ENCODE results near the gene MTFMT. TPM values are rescaled to one million over a fixed set of nuclear protein-coding genes. Genes with fewer than 3 reads are reported as not detected.
A peak's percentile ranks its signal among the peaks of the same experiment; 100 is the strongest.

MTFMT gene
- total RNA-seq, 1 donor from 2014 or later, result 22.7 TPM

DNA sequence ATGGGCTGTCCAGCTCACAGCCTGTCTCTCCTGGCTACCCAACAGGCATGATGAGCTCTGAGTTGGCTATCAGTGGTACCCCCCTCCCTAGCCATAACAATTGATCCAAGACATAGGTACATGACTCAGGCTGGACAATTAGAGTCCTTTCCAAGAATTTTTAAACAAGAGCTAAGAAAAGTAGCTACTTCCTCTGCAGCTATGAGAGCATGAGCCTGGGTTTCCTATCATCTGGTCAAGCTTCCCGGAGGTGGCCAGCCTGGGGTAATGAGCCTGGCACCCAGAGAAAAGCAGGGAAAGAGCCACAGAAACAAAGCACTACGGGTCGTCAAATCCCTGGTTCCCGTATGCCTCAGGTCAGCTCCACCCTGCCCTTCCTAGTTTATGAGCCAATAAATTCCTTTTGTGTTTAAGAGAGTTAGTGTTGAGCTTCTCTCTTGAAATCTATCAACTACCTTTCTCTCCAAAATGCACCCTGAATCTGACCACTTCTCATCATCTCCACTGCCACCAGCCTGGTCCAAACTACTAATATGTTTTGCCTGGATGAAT is 13.4 kb upstream of the MTFMT start:
- Mint-ChIP-seq H3K27ac (no peak overlapping the region), H3K4me3 (ENCODE audit: low read depth) (no peak overlapping the region), H3K9me3 (no peaks in the 10 kb centered on the region), H3K36me3 (ENCODE audit: low read depth) (no peaks in the 10 kb centered on the region), H3K27me3 (ENCODE audit: low read depth) (peaks cover 6% of the 10 kb centered on the region), H3K4me1 (ENCODE audit: low read depth) (no peaks in the 10 kb centered on the region)
- no peak for DNase-seq (ENCODE audit: low spot score)
- intact Hi-C loops (cut with micrococcal nuclease), result no loop called here

DNA sequence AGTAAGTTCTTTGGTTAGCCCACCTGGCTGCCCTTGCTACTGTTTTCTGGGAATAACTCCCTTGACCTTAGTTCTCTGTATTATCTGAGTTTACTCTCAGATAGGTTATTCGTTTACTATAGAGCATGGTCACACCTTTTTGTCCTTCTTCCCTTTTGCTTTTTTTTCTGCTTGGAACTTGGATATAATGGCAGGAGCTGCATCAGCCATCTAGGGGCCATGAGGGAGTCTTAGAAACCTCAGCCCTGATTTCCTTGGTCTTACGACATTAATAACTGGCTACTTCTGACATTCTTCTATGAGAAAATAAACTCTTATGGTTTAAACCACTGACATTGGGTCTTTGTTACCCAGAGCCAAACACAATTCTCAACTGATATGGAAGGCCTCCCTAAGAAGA is 12.3 kb upstream of the MTFMT start:
- H3K36me3 Mint-ChIP-seq (ENCODE audit: low read depth), result no peaks in the 10 kb centered on the region
- H3K27me3 Mint-ChIP-seq (ENCODE audit: low read depth), result peaks cover 2% of the 10 kb centered on the region
- no peak for DNase-seq (ENCODE audit: low spot score)
- no peak overlapping the region for H3K4me3 Mint-ChIP-seq (ENCODE audit: low read depth)
- H3K9me3 Mint-ChIP-seq, result no peaks in the 10 kb centered on the region
- intact Hi-C loops (cut with micrococcal nuclease), result no loop called here
- H3K4me1 Mint-ChIP-seq (ENCODE audit: low read depth), result no peaks in the 10 kb centered on the region
- no peak overlapping the region for H3K27ac Mint-ChIP-seq

DNA sequence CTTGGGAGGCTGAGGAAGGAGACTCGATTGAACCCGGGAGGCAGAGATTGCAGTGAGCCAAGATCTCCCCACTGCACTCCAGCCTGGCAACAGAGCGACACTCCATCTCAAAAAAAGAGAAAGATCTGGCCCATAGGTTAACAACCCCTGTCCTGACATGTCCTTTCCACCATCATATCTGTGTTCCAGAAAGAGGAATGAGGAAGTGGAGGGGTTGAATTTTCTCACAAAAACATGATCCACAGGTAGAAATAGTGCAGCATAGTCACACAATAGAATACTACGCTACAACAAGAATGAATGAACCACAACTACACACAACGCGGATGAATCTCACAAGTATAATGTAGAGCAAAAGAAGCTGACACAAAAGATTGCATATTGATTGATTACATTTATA is 11.0 kb upstream of the MTFMT start:
- peaks cover 2% of the 10 kb centered on the region for H3K27me3 Mint-ChIP-seq (ENCODE audit: low read depth)

DNA sequence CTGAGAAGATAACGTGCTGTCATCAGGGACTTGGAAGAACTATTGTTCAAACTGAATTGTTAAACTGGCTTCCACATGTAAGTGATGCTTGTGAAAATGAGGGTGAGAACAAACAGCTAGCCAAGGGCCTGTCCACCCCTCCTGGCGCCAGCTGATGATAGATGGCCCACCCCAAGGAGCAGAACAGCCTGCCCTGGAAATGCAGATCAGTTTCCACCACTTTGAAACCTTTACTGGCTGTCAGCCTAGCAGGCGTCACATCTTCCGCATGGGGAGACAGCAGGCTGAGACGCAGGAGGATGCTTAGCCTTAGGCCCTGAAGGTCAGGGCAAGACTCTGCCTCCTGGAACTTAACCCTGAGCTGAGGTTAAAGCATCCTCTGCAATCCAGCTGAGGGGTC is 9.4 kb upstream of the MTFMT start:
- intact Hi-C loops (cut with micrococcal nuclease), result no loop called here
- peaks cover 2% of the 10 kb centered on the region for H3K4me1 Mint-ChIP-seq (ENCODE audit: low read depth)
- peaks cover 2% of the 10 kb centered on the region for H3K27me3 Mint-ChIP-seq (ENCODE audit: low read depth)
- no peaks in the 10 kb centered on the region for H3K36me3 Mint-ChIP-seq (ENCODE audit: low read depth)
- no peak overlapping the region for H3K27ac Mint-ChIP-seq
- H3K9me3 Mint-ChIP-seq, result no peaks in the 10 kb centered on the region
- no peak for DNase-seq (ENCODE audit: low spot score)
- no peak overlapping the region for H3K4me3 Mint-ChIP-seq (ENCODE audit: low read depth)

More for the DNA sequence above, 11.0 kb upstream of the MTFMT start:
- no peak for DNase-seq (ENCODE audit: low spot score)
- Mint-ChIP-seq H3K4me1 (ENCODE audit: low read depth) (no peaks in the 10 kb centered on the region), H3K27ac (no peak overlapping the region), H3K36me3 (ENCODE audit: low read depth) (no peaks in the 10 kb centered on the region), H3K9me3 (no peaks in the 10 kb centered on the region), H3K4me3 (ENCODE audit: low read depth) (no peak overlapping the region)
- intact Hi-C loops (cut with micrococcal nuclease), result no loop called here

DNA sequence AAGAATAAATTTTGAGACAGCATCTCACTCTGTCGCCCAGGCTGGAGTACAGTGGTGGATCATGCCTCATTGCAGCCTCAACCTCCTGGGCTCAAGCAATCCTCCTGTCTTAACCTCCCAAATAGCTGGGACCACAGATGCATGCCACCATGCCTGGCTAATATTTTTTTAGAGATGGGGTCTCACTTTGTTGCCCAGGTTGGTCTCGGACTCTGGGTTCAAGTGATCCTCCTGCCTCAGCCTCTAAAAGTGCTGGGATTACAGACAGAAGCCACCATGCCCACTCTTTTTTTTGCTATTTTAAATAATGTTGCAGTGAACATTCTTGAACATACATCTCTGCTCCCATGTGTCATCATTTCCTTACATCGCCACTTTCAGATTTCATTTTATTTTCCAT is 9.0 kb upstream of the MTFMT start:
- intact Hi-C loops (cut with micrococcal nuclease), result no loop called here
- DNase-seq (ENCODE audit: low spot score), result no peak
- H3K9me3 Mint-ChIP-seq, result no peaks in the 10 kb centered on the region
- H3K27ac Mint-ChIP-seq, result no peak overlapping the region
- no peaks in the 10 kb centered on the region for H3K36me3 Mint-ChIP-seq (ENCODE audit: low read depth)
- no peak overlapping the region for H3K4me3 Mint-ChIP-seq (ENCODE audit: low read depth)
- peaks cover 6% of the 10 kb centered on the region for H3K4me1 Mint-ChIP-seq (ENCODE audit: low read depth)
- peaks cover 2% of the 10 kb centered on the region for H3K27me3 Mint-ChIP-seq (ENCODE audit: low read depth)

DNA sequence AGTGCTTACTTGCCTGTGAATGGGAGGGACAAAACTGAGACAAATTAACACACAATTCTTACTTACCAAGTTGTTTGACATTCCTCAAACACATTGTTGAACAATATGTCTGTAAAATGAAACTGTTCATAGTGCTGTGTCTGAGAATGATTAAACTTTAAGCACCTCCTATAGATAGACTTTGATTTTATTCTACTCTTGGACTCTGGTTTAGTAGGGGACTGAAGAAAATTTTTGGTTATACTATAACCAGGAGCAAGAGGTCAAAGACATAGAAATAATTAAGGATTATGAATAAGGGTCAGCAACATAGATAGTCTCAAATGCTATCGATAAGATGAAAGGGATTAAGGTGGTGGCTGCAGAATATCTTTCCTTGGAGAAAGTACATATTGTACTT is 7.9 kb upstream of the MTFMT start:
- H3K4me1 Mint-ChIP-seq (ENCODE audit: low read depth), result peaks cover 10% of the 10 kb centered on the region
- no peak overlapping the region for H3K4me3 Mint-ChIP-seq (ENCODE audit: low read depth)
- intact Hi-C loops (cut with micrococcal nuclease), result no loop called here
- H3K9me3 Mint-ChIP-seq, result no peaks in the 10 kb centered on the region
- H3K36me3 Mint-ChIP-seq (ENCODE audit: low read depth), result no peaks in the 10 kb centered on the region
- peaks cover 2% of the 10 kb centered on the region for H3K27me3 Mint-ChIP-seq (ENCODE audit: low read depth)
- no peak for DNase-seq (ENCODE audit: low spot score)
- no peak overlapping the region for H3K27ac Mint-ChIP-seq

DNA sequence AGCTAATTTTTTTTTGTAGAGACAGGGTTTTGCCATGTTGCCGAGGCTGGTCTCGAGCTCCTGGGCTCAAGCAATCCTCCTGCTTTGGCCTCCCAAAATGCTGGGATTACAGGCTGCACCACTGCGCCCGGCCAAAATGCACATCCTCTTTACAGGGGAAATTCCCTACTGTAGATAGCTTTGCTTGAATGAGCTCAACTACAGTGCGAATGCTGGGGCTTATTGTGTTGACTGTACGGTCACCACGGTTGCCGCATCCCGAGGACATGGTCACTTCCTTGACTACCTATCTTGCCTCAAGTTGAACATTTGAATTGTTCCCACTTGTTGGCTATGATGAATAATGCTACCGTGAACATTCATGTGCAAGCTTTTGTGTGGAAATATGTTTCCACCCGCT is 5.3 kb upstream of the MTFMT start:
- Mint-ChIP-seq H3K36me3 (ENCODE audit: low read depth) (no peaks in the 10 kb centered on the region), H3K9me3 (no peaks in the 10 kb centered on the region), H3K4me1 (ENCODE audit: low read depth) (peaks cover 12% of the 10 kb centered on the region), H3K27me3 (ENCODE audit: low read depth) (peaks cover 14% of the 10 kb centered on the region), H3K27ac (no peak overlapping the region), H3K4me3 (ENCODE audit: low read depth) (no peak overlapping the region)
- intact Hi-C loops (cut with micrococcal nuclease), result no loop called here
- DNase-seq (ENCODE audit: low spot score), result no peak

DNA sequence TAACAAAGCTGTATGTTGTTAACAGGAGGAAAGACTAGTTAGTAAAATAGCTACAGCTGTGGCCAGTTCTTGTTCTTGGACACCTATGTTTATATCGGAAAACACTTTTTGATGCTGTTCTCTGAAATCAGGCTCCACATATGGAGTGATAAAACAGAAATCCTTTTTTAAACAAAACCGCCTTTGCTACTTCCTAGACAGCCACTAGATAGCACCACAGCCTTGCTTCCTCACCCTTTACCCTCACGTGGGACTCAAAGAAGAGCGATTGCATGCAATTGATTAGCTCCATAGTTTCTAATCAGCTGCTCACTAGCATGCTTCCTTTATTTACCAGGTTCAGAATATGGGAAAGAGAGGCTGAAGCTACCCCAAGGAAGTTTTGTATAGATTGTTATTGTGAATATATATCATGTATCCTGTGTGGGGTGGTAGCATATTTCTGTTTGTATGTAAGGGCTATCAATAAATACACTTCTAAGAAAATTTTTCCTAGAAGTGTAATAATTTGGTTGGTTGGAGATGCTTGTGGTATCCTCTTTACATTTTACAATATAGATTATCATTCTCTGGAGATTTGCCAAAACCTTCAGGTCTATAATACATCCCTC is 4.3 kb upstream of the MTFMT start:
- Mint-ChIP-seq H3K27me3 (ENCODE audit: low read depth) (peaks cover 14% of the 10 kb centered on the region), H3K9me3 (no peaks in the 10 kb centered on the region), H3K4me3 (ENCODE audit: low read depth) (no peak overlapping the region), H3K36me3 (ENCODE audit: low read depth) (no peaks in the 10 kb centered on the region), H3K4me1 (ENCODE audit: low read depth) (peaks cover 12% of the 10 kb centered on the region), H3K27ac (no peak overlapping the region)
- DNase-seq (ENCODE audit: low spot score), result no peak
- intact Hi-C loops (cut with micrococcal nuclease), result loop anchor here (2.0 kb wide), 2 partner anchors 45 to 263 kb away; partner anchors contain the start of gene RNU5A-1

DNA sequence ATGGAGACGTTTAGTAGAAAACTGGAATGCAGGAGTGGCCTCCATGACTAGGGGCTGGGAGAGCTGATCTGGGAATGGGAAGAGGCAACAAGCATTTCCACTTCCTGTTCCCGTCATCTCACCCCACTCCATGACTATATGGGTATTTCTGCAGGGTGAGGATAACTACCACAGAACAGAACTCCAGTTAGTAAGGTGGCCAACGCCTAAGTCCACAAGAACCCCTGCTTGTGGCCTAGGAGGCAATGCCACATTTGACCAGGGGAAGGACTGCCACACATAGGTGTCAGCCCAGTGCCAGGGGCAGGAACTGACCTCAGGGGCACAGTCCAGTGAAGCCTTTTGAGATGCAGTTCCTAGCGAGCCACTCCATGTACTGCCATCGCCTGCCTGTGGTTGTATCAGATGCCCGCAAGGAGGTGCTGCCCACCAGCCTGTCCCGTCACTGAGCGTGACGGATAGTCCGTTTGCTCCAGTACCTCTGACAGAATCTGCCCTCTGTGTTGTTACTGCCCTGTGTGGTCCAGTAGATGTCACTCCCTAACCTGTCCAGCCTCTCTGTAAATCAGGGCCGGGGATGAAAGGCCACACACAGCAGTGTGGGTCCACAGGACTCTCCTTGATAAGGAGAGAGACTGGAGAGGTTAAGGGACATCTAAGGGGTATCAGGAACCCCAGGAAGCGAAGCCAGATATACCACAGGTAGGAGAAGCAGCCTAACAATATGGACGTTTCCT is 3.5 kb upstream of the MTFMT start:
- Mint-ChIP-seq H3K9me3 (no peaks in the 10 kb centered on the region), H3K27ac (no peak overlapping the region), H3K4me1 (ENCODE audit: low read depth) (peaks cover 18% of the 10 kb centered on the region), H3K27me3 (ENCODE audit: low read depth) (peaks cover 14% of the 10 kb centered on the region), H3K4me3 (ENCODE audit: low read depth) (no peak overlapping the region), H3K36me3 (ENCODE audit: low read depth) (peaks cover 4% of the 10 kb centered on the region)
- peak; percentile 20 for DNase-seq (ENCODE audit: low spot score)
- intact Hi-C loops (cut with micrococcal nuclease), result loop anchor here (2.0 kb wide), 2 partner anchors 46 to 264 kb away; partner anchors contain the start of gene RNU5A-1

DNA sequence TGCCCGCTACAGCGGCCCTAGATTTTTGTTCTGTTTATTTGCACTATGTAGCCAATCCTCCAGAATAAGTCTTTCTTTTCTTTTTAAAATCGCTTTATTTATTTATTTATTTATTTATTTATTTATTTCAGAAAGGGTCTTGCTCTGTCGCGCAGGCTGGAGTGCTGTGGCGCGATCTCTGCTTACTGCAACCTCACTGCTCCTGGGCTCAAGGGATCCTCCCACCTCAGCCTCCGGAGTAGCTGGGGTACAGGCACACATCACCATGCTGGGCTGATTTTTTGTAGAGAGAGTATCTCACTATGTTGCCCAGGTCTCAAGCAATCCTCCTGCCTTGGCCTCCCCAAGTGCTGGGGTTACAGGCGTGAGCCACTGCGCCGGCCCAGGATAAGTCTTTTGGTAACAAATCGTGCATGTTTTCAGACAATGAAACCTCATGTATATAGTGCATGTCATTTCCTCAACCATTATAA is 333 bp upstream of the MTFMT start:
- no peak for DNase-seq (ENCODE audit: low spot score)
- intact Hi-C loops (cut with micrococcal nuclease), result no loop called here
- peaks cover 21% of the 10 kb centered on the region for H3K36me3 Mint-ChIP-seq (ENCODE audit: low read depth)

DNA sequence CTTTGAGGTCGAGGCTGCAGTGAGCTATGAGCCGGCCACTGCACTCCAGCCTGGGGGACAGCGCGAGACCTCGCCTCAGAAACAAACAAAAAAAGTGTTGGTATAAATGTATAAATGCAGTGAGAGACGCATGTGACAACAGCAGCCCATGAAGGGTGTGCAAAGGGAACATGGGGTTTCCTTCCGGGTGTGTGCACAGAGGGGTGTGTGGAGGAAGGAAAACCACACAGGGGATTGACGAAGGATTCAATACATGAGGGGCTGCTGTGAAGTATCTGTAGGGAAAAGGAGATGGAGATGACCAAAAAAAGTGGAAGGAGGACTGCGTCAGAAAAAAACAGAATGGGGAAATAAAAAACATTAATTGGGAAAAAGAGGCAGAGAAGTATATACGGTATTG is 1.1 kb downstream of the MTFMT start:
- peak overlapping the region; percentile 91 for H3K27ac Mint-ChIP-seq
- H3K9me3 Mint-ChIP-seq, result no peaks in the 10 kb centered on the region
- peak overlapping the region; percentile 99 for H3K4me3 Mint-ChIP-seq (ENCODE audit: low read depth)
- peaks cover 14% of the 10 kb centered on the region for H3K27me3 Mint-ChIP-seq (ENCODE audit: low read depth)
- intact Hi-C loops (cut with micrococcal nuclease), result no loop called here
- DNase-seq (ENCODE audit: low spot score), result no peak
- peaks cover 16% of the 10 kb centered on the region for H3K4me1 Mint-ChIP-seq (ENCODE audit: low read depth)
- peaks cover 31% of the 10 kb centered on the region for H3K36me3 Mint-ChIP-seq (ENCODE audit: low read depth)

More for the DNA sequence above, 333 bp upstream of the MTFMT start:
- Mint-ChIP-seq H3K27ac (no peak overlapping the region), H3K4me1 (ENCODE audit: low read depth) (peaks cover 22% of the 10 kb centered on the region), H3K4me3 (ENCODE audit: low read depth) (peak overlapping the region; percentile 72), H3K27me3 (ENCODE audit: low read depth) (peaks cover 14% of the 10 kb centered on the region), H3K9me3 (no peaks in the 10 kb centered on the region)

DNA sequence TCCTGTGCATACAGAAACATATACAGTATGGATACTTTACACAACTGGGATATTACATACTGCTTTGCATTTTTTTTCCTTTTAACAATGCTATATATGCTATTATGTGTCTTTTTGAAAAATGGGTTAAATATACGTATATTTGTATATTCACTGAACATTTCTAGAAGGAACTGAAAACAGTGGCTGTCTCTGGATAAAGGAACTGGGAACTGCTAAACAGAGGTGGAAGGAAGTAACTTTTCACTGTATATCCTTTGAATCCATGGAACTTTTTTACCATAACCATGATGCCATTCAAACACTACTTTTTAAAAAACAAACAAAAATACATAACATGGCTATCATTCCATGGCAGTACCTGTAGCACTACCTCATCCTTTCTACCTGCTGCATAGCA is 1.8 kb downstream of the MTFMT start:
- Mint-ChIP-seq H3K9me3 (no peaks in the 10 kb centered on the region), H3K27me3 (ENCODE audit: low read depth) (peaks cover 14% of the 10 kb centered on the region), H3K36me3 (ENCODE audit: low read depth) (peaks cover 32% of the 10 kb centered on the region), H3K4me1 (ENCODE audit: low read depth) (peaks cover 13% of the 10 kb centered on the region), H3K4me3 (ENCODE audit: low read depth) (peak overlapping the region; percentile 99), H3K27ac (no peak overlapping the region)
- DNase-seq (ENCODE audit: low spot score), result no peak
- intact Hi-C loops (cut with micrococcal nuclease), result no loop called here

DNA sequence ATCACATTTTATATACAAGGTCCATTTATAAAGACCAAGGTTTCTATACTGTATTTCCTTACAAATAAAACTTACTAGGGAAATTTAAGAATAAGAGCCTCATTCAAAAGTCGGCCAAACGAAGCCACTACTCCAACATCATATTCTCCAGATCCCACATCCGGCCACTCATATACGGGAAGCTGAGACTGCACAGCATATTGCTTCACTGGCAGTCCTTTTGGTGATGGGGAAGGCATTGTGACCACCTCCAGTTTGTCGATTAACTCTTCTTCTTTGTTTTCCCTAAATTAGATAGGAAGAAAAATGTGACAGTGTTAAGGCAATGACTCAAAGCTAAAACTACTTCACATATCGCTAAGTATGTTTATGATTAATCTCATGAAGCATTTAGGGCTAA is 2.7 kb downstream of the MTFMT start:
- Mint-ChIP-seq H3K4me3 (ENCODE audit: low read depth) (no peak overlapping the region), H3K4me1 (ENCODE audit: low read depth) (peaks cover 10% of the 10 kb centered on the region), H3K27ac (no peak overlapping the region), H3K27me3 (ENCODE audit: low read depth) (peaks cover 8% of the 10 kb centered on the region), H3K36me3 (ENCODE audit: low read depth) (peaks cover 32% of the 10 kb centered on the region), H3K9me3 (no peaks in the 10 kb centered on the region)
- DNase-seq (ENCODE audit: low spot score), result no peak
- intact Hi-C loops (cut with micrococcal nuclease), result no loop called here
